Fibroblast of skin of left biceps (primary cell): ENCODE data around the gene BLOC1S3.
A peak's percentile ranks its signal among the peaks of the same experiment; 100 is the strongest.

Experiments
- DNase-seq, 2 experiments: peaks; one replicate each; pipeline ENCODE4 v3.0.0-alpha.2; 2013; ENCODE audit warnings: low read depth in 2 of 2

Gene BLOC1S3, protein sequence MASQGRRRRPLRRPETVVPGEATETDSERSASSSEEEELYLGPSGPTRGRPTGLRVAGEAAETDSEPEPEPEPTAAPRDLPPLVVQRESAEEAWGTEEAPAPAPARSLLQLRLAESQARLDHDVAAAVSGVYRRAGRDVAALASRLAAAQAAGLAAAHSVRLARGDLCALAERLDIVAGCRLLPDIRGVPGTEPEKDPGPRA

DNA sequence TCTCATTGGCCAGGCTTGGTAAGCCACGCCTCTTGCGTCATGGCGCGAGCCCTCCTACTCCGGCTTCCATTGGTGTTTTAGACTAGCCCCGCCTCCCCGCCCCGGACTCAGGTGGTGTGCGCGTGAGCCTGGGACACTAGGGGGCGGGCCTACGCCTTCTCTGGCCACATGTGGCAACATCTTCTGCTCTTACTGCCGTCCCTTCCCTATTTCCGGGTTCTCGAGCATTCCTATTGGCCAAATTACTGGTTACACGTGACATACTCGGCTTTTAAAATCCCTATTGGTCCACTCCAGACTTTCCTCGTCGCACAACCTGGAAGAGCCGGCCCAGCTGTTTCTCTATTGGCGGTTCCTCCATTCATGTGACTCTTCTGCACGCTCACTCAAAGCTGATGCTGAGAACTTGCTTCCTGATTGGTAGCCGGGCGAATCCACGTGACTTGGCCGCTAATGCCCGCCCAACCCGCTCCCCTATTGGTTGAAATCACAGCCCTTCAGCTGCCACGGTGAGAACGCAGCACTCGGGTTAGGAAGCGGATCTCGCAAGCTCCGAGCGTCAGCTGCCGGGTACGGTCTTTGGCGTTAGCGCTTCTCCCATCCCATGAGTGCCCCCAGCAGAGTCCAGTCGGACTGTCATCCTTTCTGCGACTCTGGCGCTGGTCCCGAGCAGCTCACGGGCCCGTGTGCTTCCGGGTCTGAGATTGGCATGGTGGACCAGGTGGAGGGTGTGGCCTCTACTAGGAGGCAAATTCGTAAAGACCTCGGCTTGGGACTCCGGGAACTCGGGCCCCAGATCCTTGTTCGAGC lies at the start of gene BLOC1S3:
BLOC1S3 (plus strand) TSS at position 523 of the 810 bp plus-strand sequence. CDS start 513 bp downstream, outside the sequence.
- peak; percentile 100 for DNase-seq

DNA sequence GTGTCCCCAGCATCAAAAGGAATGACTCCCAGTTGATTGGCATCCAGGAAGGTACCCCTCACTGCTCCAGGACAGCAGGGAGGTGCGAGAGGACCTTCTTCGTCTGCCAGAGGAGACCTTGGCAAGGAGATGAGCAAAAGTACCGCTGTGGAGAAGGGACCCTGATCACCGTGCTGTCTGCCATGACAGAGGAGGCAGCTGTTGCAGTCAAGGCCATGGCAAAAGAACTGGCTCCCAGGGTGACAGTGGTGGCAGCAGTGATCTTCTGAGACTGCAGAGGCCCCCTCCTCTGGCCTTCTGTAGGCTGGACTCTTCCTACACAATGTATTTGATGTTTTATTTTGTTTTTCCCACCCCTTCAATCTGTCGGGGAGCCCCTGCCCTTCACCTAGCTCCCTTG lies 49.8 kb upstream of the BLOC1S3 start:
- no peak for DNase-seq

DNA sequence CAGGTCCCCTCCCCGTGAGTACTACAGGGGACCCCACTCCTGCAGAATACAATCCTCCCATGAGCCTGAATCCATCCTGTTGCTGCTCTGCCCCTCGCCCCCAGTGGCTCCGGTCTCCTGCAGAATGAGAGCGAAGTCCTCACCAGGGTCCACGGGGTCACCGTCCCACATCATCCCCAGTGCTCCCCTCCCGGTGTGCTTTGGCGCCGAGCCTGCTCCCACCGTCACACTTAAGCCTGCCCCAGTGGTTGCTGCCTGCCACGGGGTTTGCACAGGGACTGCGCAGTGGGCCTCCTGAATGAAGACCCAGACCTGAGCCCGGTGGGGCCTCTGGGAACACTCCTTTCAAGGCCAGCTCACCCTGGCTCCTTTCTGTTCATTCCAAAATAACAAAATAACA lies 48.3 kb upstream of the BLOC1S3 start:
- no peak for DNase-seq

DNA sequence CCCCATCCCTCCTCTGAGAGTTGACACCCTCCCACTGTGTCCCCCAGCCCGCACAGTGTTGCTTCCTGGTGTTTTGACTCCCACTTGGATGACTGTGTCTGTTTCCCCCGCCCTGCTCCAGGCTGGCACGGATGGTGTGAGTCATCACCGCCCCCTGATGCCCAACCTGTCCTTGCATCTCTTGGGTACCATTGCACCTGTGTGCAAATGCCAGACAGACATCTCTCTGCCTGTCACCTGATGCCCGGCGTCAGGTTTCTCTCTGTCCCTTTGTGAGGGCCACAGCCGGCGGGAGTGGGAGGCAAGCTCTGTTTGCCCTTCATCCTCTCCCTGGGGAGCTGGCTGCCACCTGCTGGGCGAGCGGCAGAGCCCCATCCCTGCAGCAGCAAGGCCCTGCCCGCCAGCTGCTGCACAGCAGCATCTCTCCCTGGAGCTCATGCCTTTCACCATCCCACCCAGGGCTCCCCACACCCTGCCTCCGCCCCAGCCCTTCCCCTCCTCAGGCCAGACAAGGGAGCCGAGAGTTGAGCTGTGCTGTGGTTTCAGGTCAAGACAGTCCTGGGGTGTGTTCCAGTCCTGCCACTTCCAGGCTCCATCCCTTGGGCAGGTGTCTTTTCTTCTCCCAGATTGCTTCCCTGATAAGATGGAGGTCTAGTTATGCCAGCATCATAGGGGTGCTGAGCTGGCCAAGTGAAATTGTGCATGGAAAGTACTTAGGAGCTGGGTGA lies 47.5 kb upstream of the BLOC1S3 start:
- no peak for DNase-seq

DNA sequence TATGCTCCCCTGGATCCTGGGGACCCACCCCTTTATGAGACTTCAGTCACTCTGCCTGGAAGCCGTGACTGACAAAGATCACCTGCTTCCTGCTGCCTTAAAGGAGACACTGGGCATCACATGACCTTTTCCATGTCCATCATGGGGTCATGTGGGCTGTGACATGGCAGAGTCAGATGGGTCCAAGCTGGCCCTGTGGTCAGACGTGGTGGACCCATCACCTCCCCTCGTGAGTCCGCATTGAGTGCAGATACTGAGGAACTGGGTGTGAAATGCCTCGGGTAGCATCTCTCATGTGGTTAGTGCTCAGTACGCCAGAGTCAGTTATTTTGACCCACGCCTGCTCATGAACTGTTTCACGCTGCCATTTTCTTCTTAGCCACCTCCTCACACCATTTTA lies 44.9 kb upstream of the BLOC1S3 start:
- no peak for DNase-seq

DNA sequence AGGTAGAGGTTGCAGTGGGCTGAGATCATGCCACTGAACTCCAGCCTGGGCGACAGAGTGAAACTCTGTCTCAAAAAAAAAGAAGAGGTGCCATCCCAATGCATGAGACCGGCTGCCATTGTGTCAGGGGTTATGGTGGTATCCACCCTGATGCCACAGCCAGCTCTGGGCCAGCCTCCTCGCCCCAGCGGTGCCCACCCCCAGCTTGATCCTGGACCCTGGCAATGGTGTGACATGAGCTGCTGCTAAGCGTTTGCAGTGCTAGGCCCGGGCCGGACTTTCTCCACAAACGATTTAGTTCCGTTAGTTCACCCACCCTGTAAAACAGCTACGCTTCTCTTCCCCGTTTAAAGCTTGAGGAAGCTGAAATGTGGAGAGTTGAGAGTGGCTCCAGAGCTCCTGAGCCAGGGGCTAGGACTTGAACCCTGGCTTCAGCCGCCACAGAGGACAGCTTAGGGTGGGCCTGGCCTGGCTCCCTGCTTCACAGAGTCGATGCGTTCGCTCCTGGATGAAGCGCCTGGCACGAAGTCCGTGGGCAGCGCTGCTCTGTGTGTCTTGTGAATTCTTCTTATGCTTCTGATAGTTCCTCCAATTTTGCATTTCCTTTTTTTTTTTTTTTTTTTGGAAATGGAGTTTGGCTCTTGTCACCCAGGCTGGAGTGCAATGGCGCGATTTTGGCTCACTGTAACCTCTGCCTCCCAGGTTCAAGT lies 43.3 kb upstream of the BLOC1S3 start:
- DNase-seq, result no peak

DNA sequence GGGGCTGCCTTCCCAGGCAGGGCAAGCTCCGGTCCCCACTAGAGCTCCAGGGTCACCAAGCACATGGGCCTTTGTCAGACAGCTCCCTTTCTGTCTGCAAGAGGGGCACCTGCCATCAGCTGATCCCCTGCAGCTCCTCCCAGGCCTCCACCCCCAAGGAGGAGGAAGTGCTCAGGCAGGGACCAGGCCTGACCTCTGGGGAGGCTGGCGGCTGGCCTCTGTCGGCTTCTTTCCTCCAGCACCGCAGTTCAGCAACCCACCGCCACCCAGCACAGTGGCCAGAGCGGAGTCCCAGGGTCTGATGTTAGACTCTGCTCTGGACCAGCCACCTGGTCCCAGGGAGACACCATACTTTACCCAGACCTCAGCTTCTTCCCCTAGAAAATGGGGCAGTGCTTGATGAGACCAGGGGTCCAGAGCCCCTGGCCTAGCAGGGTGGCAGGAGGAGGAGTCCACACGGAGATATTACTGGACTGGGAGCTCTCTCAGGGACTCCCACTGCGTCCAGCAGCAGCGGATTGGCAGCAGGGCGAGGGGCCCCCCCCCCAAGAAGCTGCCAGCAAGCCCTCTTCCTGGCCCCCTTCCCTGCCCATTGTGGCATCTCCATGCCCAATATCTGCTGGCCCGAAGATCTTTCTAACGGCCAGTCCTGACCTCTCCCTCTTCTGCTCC lies 41.9 kb upstream of the BLOC1S3 start:
- DNase-seq, result no peak

DNA sequence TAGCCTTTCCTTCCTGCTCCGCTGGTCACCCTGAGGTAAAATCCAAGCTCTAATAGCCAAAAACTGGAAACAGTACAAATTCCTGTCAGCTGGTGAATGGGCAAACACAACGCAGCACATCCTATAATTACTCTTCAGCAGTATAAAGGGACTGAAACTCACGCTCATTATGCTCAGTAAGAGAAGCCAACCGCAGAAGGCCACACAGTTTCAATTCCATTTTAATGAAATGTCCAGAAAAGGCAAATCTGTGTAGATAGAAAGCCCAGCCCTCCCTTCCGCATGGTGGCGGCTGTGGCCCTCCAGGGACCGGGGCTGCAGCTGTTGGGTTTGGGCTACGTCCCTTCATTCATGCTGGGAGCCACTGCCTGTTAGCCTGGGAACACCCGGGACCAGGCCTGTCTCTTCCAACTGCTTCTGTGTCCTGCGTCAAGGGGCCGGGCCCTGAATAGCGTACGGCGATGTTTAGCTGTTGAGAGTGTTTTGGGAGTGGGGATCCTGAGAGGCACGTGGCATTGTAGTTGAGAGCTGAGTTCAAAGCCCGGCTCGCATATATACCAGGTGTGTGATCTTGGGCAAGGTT lies 41.3 kb upstream of the BLOC1S3 start:
- no peak for DNase-seq

DNA sequence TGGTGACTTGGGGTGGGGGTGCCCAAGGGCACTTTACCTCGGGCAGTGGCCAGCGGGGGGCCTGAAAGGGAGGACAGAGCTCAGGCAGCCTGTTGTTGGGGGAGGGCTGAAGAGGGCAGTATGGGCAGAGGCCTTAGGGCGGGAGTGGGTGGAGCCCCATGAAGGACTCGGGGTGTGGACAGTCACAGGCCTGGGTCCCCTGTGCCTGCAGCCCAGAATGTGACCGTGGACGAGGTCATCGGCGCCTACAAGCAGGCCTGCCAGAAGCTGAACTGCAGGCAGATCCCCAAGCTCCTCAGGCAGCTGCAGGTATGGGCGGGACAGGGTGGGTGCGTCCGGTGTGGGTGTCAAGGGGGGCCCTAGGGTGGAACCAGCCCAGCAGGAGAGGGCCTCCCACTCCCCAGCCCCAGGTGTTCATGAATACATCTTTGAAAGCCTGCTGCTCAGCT lies 40.3 kb upstream of the BLOC1S3 start:
- no peak for DNase-seq

DNA sequence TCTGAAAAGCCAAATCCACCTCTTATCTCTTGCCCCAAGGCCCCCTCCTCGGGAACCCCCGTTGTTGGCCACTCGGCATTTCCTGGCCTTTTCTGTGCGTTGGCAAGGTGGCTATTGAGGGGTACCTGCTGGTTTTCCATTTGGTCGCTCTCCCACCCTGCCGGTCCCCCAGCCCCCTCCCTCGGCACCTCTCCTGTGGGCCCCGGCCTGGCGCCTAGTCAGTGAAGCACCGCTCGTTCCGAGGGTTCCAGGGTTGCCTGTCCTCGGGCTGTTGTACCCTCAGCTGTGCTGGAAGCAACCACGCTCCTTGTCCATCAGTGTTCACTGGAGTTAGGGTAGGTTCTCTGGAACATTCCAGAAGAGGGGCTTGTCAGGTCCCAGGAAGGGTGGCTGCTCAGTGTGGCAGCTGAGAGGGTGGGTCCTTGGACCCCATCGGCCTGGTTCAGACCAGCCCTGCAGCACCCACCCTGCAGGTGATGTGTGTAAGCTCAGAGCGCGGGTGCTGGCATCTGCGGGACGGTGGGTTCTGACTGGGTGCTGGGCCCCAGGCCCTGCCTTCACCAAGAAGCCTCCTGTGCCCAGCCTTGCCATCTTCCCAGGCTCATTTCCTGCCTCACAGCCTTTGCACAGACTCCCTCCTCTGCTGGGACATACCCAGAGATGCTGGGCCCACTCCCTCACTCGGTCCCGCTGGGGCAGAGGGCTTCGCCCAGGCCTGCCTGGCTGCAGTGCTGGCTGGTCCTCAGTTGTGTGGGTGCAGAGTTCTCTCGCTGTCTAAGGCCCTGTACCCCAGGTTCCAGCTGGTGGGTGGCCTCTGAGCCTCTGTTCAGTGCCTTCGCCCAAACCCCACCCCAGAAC lies 39.1 kb upstream of the BLOC1S3 start:
- no peak for DNase-seq

DNA sequence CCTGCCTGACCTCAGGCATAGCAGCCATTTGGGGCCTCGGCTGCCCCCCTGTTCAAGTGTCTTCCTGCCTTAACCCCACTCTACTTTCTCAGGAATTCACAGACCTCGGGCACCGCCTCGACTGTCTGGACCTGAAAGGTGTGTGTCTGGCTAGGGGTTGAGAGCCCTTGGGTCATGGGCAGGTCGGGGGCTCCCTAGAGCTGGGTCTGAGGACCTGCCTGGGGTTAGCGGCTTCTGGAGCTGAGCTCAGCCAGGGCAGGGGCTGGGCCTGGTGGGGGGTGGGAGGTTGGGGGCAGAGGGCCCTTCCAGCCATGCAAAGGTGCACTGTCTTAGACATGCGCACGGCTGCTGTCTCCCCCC lies 38.5 kb upstream of the BLOC1S3 start:
- no peak for DNase-seq

DNA sequence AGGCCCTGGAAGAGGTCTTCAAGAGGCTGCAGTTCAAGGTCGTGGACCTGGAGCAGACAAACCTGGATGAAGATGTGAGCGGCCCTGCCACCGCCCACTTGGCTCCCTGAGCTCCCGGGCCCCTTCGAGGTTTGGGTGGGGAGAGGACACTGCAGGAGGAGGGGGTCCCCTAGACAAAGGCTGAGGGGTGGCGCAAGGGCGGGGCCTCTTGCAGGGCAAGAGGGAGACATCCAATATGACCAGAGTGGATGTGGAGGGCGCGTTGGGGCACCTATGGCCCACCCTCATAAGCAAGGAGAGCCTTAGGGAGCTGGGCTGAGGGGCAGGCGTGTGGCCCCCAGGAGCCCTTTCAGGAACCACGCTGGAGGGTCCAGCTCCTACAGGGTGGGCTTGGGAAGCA lies 38.1 kb upstream of the BLOC1S3 start:
- DNase-seq, result no peak

DNA sequence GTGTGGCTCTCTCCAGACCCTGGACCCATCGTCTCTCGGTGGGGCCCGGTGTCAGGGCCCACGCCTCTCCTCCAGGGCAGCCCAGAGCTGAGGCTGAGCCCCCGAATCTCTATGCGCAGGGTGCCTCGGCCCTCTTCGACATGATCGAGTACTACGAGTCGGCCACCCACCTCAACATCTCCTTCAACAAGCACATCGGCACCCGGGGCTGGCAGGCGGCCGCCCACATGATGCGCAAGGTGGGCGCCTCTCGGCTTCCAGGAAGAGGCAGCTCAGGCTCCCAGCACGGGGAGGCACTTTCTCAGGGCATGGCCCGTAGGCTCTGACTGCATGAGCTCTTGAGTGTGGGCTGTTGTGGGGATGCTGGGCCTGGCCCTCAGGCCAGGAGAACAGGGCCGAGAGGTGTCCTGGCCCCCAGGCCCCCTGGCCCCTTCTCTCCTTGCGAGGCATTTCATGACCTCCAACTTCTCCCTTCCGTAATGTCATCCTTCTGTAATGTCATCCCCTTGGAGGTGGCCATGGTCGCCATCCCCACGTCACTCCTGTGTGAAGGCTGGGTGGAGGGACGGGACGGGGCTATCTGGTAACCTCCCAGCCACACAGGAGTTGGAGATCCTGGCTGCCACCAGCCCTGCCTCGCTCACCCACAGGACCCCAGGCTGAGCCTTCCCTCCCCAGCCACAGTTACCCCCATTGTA lies 37.2 kb upstream of the BLOC1S3 start:
- no peak for DNase-seq

DNA sequence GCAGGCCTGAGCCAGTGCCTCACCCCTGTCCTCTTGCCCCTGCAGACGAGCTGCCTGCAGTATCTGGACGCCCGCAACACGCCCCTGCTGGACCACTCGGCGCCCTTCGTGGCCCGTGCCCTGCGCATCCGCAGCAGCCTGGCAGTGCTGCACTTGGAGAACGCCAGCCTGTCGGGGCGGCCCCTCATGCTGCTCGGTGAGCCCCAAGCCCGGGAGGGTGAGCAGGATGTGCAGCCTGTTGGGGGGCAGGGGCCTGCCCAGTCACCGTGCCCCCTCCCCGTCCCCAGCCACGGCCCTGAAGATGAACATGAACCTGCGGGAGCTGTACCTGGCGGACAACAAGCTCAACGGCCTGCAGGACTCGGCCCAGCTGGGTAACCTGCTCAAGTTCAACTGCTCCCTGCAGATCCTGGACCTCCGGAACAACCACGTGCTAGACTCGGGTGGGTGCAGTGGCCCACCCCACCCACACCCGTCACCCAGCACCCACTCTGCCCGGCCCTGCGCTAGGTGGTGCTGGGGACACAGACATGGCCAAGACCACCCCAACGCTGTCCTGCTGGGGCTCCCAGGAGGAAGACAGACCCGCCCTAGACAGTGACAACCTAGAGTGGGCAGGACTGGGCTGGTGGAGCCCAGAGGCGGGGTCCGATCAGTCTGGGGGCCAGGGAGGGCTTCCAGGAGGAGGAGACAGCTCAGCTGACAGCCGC lies 36.4 kb upstream of the BLOC1S3 start:
- no peak for DNase-seq

DNA sequence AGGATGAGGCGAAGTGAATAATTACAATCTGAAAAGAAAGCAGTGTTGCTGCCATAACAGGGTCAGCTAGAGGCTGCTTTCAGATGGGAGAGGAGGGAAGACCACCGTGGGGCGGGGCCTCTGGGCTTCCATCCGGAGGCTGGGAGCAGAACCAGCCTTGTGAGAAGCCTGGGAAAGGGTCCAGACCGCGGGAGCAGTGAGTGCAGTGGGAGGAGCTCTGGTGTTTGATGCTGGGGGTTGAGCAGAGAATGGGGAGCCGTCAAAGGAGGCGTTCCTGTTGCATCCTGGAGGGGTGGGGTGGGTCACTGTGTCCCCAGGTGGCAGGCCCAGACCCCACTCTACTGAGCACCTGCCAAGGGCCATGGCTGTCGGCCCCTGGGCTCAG lies 35.9 kb upstream of the BLOC1S3 start:
- no peak for DNase-seq

DNA sequence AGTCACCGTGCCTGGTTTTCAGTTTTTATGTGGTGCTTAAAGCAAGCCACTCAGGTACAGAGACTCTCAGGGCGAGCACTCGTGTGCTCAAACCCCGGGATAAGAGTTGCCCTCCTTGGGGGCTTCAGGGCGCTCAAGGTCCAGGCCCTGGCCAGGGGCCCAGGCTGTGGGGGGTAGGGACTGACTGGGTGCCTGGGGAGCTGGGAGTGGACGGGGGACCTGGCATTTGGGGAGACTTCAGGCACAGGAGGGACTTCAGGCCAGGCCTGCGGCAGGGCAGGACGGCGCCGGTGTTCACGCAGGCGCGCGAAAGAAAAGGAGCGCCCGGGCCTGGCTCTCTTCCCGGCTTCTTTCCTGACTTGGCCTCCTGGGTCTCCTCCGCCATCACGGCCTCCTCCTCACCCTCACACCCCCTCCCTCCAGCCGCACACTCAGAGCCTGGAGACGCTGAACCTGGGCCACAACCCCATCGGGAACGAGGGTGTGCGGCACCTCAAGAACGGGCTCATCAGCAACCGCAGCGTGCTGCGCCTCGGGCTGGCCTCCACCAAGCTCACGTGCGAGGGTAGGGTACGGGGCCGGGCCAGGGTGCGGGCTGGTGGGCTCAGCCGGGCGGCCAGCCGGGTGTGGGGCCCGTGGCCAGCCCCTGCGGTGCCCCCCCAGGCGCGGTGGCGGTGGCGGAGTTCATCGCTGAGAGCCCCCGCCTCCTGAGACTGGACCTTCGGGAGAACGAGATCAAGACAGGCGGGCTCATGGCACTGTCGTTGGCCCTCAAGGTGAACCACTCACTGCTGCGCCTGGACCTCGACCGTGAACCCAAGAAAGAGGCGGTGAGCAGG lies 33.9 kb upstream of the BLOC1S3 start:
- DNase-seq, result no peak

DNA sequence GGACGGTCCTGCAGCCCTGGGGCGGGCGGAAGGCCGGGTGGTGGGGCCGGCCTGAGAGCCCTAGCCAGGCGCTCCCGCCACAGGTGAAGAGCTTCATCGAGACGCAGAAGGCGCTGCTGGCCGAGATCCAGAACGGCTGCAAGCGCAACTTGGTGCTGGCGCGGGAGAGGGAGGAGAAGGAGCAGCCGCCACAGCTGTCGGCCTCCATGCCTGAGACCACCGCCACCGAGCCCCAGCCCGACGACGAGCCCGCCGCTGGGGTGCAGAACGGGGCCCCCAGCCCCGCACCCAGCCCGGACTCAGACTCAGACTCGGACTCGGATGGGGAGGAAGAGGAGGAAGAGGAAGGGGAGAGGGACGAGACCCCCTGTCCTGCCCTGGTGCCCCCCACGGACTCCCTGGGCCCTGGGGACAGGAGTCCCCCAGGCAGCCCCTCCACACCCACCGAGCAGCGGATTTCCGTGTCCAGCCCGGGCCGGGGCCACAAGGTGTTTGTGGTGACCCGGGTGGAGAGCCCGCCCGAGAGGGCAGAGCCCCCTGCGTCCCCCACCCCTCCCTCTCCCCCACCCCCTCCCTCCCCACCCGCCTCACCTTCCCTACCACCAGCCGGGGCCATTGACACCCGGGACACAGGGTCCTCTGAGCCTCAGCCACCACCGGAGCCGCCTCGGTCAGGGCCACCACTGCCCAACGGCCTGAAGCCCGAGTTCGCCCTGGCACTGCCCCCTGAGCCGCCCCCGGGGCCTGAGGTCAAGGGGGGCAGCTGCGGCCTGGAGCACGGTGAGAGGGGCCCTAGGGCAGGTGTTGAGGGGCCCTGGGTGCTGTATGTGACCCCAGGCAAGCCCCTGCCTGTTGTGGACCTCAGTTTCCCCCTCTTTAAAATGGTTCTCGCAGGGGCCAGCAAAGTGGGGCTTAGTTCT lies 33.1 kb upstream of the BLOC1S3 start:
- no peak for DNase-seq
